ENCODE measurements around the gene HOXA7. TPM values are rescaled to one million over a fixed set of nuclear protein-coding genes. Genes with fewer than 3 reads are reported as not detected.

Gene HOXA7
- total RNA-seq, 1 experiment from 2014 or later = 2.9 TPM

DNA sequence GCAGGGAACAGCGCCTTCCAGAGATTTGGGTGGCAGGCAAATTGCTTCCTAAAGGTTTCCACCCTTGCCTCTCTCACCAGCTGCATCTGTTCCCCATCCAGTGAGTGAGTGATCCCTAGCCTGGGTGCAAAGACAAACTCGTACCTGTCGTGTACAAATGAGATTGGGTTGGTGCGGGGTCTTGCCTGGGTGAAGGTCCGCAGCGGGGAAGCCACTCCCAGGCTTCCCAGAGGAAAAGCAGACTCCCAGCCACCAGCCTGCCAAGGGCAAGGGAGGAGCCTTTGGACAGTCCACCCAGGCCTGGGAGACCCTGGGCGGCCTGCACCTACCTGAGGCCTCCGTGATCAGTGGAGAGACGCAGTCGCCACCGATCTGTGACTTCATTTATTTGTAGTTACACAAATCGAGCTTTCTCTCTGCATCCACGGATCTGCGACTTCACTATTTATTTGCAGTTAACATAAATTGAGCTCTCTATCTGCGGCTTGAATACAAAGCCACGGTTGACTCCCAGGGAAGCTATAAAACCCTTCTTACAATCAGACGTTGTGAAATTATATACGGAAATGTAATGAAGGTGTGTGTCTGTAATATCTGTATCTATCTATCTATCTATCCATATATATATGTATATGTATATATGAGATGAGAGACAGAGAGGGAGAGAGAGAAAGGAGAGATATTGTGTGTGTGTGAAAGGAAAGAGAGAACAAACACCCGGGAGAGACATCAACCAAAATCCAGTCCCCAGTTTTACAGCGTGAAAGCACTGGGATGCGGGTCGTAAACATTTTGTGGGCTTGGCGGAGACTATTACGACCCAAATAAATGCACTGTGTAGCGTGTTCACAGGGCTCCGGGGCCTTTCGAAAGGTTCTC, 3.0 kb upstream of the HOXA7 start:
- Histone ChIP-seq H3K4me3 (no peak overlapping the region), H3K9me3 (replicated peaks) (no peaks in the 10 kb centered on the region), H3K4me1 (replicated peaks) (peaks cover 30% of the 10 kb centered on the region), H3K27me3 (replicated peaks) (no peaks in the 10 kb centered on the region), H3K36me3 (peaks cover 24% of the 10 kb centered on the region), H3K27ac (no peak overlapping the region)
- DNase-seq (ENCODE audit: low read depth in 1 of 2, low spot score in 2 of 2) = no peak

DNA sequence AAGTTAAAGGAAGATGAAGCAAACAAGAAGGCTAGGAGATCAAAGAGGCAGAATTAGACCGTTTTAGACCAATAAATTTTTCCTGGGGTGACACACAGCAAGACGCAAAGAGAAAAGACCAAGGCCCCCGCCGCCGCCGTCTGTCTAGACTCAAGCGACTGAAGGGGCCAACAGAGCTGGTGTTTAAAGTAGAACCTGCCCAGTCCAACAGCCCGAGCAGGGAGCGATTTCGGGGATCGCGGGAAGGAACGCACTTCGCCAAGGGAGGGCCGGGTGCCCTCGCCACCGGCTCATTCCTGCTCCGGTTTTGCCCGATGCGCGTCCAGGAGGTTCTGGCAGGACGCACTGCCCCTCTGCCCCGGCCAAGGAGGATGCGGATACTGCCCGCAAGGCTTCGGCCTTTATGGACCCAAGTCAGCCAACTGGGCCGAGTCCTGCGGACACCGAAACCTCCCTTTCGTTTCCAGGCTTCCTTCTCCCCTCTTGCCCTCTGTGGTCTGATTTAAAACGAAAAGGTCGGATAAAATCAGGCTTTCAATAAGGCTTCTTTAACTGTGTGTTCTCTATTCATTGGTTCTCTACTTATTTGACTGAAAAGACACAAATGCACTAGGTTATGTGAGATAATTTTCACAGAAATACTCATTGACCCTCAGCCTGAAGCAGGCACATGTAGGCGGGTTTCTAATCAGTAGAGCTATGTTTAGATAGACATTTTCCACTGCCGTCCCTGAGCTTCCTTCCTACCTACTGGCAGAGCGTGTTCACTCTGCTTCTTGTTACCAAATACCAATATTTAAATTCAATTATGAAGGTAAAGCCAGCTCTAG, 2.2 kb upstream of the HOXA7 start:
- no peaks in the 10 kb centered on the region for H3K9me3 ChIP-seq (replicated peaks)
- H3K4me1 ChIP-seq (replicated peaks) = peaks cover 24% of the 10 kb centered on the region
- no peak for DNase-seq (ENCODE audit: low read depth in 1 of 2, low spot score in 2 of 2)
- peaks cover 16% of the 10 kb centered on the region for H3K36me3 ChIP-seq
- no peak overlapping the region for H3K4me3 ChIP-seq
- H3K27me3 ChIP-seq (replicated peaks) = no peaks in the 10 kb centered on the region; the same call in 1 of the 2 replicates
- no peak overlapping the region for H3K27ac ChIP-seq

DNA sequence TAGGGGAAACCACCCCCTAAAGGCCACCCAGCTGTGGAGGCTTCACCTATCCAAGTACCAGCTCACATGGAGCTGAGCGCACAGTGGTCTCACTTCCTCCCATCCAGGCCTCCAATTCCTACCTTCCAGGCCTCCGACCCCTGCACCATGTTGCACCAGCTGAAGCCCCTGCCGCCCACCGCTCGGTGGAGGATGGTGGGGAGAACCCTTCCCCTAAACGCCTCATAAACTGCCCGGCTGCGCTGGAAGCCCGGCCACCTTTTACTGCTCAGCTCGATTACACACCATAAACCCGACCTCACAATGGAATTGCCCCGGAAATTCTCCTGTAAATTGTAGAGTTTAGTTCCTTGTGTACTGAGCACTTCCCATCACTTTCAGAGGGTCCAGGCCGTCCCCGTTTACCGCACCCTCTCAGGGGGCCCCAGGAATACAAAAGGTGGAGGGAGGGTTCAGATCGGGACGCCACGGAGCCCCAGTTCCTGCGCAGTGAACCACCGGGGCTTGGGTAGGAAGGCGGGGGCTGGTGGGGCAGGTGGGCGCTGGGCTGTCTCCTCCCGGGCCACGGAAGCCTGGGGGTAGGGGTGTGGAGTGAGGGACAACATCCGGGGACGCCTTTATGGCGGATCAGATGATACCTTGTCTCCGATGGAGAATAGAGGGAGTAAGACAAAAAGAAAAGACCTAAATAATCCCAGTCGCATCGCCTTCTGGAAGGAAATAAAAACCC, 1.4 kb upstream of the HOXA7 start:
- no peak for DNase-seq (ENCODE audit: low read depth in 1 of 2, low spot score in 2 of 2)

DNA sequence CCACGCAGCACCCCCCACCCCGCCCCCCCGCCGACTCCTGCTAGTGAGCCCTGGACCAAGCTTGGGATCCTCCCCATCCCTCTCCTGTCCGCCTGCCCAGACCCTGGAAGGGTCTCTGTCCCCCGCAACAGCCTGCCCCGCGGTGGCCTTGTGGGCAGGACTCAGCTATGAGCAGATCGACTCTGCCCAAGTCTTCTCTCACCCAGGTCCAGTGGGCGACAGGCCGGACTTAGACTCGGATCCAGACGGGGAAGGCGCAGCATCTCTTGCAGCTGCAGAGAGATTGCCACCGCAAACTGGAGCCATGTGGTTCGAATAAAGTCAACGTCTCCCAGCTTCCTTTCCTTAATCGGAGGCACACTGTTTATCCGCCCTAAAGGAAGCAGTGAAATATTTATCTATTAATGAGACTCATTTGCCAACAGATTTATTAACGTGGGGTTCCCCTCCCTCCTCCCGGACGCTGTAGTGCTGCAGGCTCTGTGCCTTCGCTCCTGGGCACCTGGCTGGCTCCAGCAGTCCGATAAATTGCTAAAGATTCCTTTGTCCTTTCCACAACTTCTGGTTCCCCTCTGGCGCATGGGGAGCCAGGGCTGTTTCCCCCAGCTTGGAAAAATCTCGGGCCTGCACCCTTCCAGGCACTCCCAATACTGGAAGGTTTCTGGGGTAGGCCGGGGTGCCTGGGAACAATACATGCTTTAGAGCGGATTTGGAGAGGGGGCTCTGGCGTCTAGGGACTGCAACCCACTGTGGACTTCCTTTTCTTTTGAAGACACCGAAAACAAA, 634 bp upstream of the HOXA7 start:
- no peaks in the 10 kb centered on the region; the same call in 1 of the 2 replicates for H3K27me3 ChIP-seq (replicated peaks)
- peaks cover 24% of the 10 kb centered on the region for H3K4me1 ChIP-seq (replicated peaks)
- no peak overlapping the region for H3K27ac ChIP-seq
- H3K9me3 ChIP-seq (replicated peaks) = no peaks in the 10 kb centered on the region
- H3K4me3 ChIP-seq = peak overlapping the region; percentile 46
- H3K36me3 ChIP-seq = peaks cover 3% of the 10 kb centered on the region; the same call in 1 of the 2 replicates
- peak in 1 of 2 experiments; percentile 35 for DNase-seq (ENCODE audit: low read depth in 1 of 2, low spot score in 2 of 2)

More for the DNA sequence above, 1.4 kb upstream of the HOXA7 start:
- Histone ChIP-seq H3K36me3 (peaks cover 8% of the 10 kb centered on the region), H3K27ac (no peak overlapping the region), H3K27me3 (replicated peaks) (no peaks in the 10 kb centered on the region; the same call in 1 of the 2 replicates), H3K4me1 (replicated peaks) (peaks cover 17% of the 10 kb centered on the region), H3K4me3 (no peak overlapping the region), H3K9me3 (replicated peaks) (no peaks in the 10 kb centered on the region)

DNA sequence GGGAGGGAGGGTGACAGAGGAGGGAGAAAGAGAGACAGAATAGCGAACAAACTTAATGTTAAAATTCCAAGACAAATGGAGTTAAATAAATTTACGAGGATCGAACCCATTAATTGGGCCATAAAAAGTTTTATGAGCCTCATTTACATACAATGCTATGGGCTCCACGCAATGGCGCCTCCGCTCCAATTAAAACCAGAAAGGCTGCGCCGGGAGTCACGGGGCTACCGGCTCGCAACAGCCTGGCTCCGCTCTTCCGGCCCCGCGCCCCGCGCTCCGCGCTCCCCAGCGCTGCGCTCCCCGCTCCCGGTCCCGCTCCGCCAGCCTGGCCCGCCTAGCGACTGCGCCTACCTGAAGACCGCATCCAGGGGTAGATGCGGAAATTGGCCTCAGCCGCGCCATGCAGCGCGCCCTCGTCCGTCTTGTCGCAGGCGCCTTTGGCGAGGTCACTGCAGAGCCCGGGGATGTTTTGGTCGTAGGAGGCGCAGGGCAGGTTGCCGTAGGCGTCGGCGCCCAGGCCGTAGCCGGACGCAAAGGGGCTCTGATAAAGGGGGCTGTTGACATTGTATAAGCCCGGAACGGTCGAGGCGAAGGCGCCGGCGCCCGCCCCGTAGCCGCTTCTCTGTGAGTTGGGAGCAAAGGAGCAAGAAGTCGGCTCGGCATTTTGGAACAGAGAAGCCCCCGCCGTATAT, 513 bp downstream of the HOXA7 start:
- Histone ChIP-seq H3K9me3 (replicated peaks) (no peaks in the 10 kb centered on the region), H3K27me3 (replicated peaks) (no peaks in the 10 kb centered on the region; the same call in 1 of the 2 replicates), H3K4me3 (peak overlapping the region; percentile 46), H3K27ac (no peak overlapping the region; the same call in 1 of the 2 replicates), H3K36me3 (no peaks in the 10 kb centered on the region), H3K4me1 (replicated peaks) (peaks cover 33% of the 10 kb centered on the region)
- peak; percentile 43 to 58 for DNase-seq (ENCODE audit: low read depth in 1 of 2, low spot score in 2 of 2)

DNA sequence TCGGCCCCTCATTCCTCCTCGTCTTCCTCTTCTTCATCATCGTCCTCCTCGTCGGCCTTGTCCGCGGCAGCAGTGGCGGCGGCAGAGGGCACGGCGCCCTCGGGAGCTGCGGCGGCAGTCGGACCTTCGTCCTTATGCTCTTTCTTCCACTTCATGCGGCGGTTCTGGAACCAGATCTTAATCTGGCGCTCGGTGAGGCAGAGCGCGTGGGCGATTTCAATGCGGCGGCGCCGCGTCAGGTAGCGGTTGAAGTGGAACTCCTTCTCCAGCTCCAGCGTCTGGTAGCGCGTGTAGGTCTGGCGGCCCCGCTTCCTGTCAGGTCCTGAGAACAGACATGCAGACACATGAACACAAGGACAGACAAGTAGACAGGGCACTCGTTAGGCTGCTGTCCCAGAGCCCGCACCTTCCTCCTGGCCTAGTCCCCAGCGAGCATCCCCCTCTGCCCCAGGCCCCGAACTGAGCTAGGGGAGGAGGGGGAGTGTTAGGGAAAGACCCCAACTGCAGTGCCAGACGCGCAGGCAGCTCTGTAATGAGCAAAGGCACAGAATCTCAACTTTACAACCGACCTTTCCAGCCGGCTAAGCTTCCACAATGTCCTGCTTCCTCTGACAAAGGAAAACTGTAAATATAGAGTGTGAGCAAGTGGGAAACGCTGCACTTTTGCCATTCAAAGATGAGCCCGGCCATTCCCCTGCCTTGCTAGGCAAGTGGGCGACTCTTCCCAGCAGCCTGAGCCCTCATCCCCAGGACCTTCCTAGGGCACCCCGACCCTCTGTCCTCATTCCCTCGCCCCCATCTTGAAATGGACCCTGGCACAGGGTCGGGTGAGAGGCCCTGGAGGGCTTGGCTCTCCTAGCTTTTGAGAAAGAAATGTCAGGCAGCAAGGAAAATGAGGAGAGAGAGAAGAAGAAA, 1.3 kb downstream of the HOXA7 start:
- Histone ChIP-seq H3K27me3 (replicated peaks) (no peaks in the 10 kb centered on the region; the same call in 1 of the 2 replicates), H3K27ac (no peak overlapping the region), H3K36me3 (no peaks in the 10 kb centered on the region), H3K9me3 (replicated peaks) (no peaks in the 10 kb centered on the region), H3K4me3 (peak overlapping the region; percentile 46), H3K4me1 (replicated peaks) (peaks cover 32% of the 10 kb centered on the region)
- no peak for DNase-seq (ENCODE audit: low read depth in 1 of 2, low spot score in 2 of 2)

DNA sequence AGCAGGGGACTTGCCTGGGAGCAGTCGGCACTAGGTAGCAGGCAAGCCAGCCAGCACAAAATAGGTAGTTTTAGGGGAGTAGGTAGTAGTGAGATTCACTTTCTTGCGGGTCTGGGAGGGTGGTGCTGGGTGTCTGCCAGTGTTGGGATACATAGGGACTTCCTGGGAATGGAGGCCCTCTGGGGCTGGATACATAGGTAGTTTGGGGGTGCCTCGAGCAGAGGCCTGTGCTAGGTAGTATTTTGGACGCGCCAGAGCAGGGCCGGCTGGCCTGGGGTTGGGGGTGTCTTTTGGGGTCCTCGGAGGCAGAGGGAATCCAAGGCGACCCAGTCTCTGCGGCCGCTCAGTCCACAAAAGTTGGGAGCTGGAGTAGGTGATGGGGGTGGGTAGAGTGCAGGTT, 2.1 kb downstream of the HOXA7 start:
- Histone ChIP-seq H3K27me3 (replicated peaks) (no peaks in the 10 kb centered on the region; the same call in 1 of the 2 replicates), H3K36me3 (no peaks in the 10 kb centered on the region), H3K4me1 (replicated peaks) (peaks cover 33% of the 10 kb centered on the region), H3K9me3 (replicated peaks) (no peaks in the 10 kb centered on the region), H3K4me3 (no peak overlapping the region), H3K27ac (no peak overlapping the region)
- no peak for DNase-seq (ENCODE audit: low read depth in 1 of 2, low spot score in 2 of 2)

DNA sequence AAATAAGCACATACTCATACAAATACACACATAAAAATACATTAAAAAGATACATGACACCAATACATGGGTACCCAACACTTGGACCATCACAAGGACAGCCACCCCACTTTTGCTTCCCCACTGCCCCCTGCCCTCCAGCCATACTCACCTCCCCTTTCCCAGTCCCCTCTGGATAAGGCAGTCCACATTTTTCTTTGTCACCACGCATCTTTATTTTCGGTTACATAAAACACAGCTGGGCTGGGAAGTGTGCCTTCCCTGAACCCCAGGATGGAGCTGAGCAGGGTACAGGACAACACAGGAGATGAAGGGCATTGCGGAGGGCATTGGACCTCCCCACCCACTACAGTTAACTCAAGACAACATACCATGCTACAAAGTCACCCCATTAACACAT, 2.9 kb downstream of the HOXA7 start:
- Histone ChIP-seq H3K27ac (no peak overlapping the region), H3K27me3 (replicated peaks) (no peaks in the 10 kb centered on the region; the same call in 1 of the 2 replicates), H3K4me1 (replicated peaks) (peaks cover 41% of the 10 kb centered on the region), H3K9me3 (replicated peaks) (no peaks in the 10 kb centered on the region), H3K4me3 (no peak overlapping the region), H3K36me3 (no peaks in the 10 kb centered on the region)
- no peak for DNase-seq (ENCODE audit: low read depth in 1 of 2, low spot score in 2 of 2)

DNA sequence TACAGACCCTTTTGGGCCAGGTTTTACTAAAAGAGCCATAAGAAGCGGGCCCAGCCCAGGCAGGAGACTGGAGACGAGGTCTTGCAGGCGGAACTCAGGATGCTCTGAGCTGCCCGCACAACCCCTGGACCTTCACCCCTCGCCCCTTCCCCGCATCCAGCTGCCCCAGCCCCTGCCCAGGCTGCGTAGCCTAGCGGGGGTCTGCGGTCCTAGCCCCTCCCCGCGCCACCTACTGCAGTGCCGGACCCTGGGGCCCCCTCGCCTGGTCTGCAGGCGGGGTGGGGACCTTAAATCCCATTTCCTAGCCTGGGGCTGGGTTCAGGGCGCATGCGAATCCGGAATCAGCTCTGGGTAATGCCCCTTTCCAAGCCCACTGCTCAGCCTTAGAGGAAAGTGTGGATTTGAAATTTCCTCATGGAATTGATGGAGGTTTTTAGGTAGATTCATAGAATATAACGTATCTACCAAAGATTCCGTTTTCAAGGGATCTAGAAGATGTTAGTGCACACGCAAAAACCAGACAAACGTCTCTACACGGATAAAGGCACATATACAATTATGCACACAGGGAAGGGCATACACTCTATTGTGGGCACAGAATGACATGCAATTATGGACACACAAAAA, 3.5 kb downstream of the HOXA7 start:
- peak overlapping the region; percentile 37; the same call in 1 of the 2 replicates for H3K4me3 ChIP-seq
- DNase-seq (ENCODE audit: low read depth in 1 of 2, low spot score in 2 of 2) = peak in 1 of 2 experiments; percentile 37

DNA sequence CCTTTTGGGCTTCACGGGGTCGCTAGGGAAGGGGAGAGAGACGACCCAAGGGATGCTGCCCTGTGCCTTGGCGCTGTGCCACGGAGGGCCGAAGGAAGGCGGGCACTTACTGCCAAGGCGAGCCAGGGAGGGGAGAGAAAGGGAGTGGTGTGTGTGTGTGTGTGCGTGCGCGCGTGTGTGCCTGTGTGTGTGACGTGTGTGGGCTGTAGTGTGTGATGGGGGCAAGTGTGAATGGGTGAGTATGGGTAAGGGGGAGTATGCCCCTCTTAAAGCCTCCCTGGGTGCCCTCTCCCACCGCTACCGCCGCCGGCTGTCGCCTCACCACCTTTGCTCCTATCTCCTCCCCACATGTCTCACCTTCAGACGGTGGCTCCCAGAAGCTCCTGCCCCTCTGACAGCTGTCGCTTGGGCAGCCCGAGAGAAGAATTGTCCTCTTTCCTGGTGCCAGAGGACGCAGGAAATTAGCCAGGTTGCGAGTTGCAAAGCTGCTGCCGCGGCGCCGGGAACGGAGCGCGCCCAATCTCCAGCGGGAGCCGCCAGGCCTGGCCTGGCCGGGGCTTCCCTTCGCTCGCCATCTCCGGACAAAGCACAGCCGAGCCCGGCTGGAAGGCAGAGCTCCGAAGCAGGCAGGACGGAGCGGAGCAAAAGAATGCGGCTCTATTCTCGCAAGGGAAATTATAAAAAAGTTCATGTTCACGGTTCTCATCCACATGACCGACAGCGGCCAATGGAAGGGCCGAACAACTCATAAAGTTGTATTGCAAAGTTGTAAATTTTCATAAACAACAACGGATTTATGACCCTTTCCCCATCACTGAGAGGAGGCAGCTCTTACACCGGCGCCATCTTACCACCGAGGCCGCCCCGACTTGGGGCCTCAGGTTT, 4.3 kb downstream of the HOXA7 start, which contains the start of gene HOXA3:
HOXA3 (minus strand) TSS at position 653 of the 885 bp plus-strand sequence. CDS start 41,943 bp downstream, outside the sequence.
- Histone ChIP-seq H3K27me3 (replicated peaks) (no peaks in the 10 kb centered on the region; the same call in 1 of the 2 replicates), H3K9me3 (replicated peaks) (no peaks in the 10 kb centered on the region), H3K4me3 (peak within 1 kb of the TSS; percentile 37), H3K4me1 (replicated peaks) (peaks cover 52% of the 10 kb centered on the region), H3K36me3 (no peaks in the 10 kb centered on the region), H3K27ac (no peak within 1 kb of the TSS)
- peak in 1 of 2 experiments; percentile 57 for DNase-seq (ENCODE audit: low read depth in 1 of 2, low spot score in 2 of 2)

More for the DNA sequence above, 3.5 kb downstream of the HOXA7 start:
- H3K4me1 ChIP-seq (replicated peaks) = peaks cover 47% of the 10 kb centered on the region
- no peaks in the 10 kb centered on the region; the same call in 1 of the 2 replicates for H3K27me3 ChIP-seq (replicated peaks)
- H3K36me3 ChIP-seq = no peaks in the 10 kb centered on the region
- H3K27ac ChIP-seq = no peak overlapping the region
- H3K9me3 ChIP-seq (replicated peaks) = no peaks in the 10 kb centered on the region

Data from SJSA1 (cell line).